NOMO-1 treated with DMSO at 0.1 percent for 48 hours (cell line): Measurements from ENCODE around the gene HEXIM2.
"Not testable (repeated sequence)": the region's sequence is repeated elsewhere in the genome, so short reads cannot be mapped to it uniquely, and the experiment has no call there.

Experiments used
- DNase-seq: peaks from one replicate; lab custom pipeline; 2025; ENCODE audit not compliant: unreplicated experiment; lab: John Stamatoyannopoulos, UW

The HEXIM2 gene

GRCh38 chr17:45161288-45162024 lies at the start of gene HEXIM2:
HEXIM2 (plus strand) TSS chr17:45161875; CDS start chr17:45162794, 919 bp downstream.
- DNase-seq, result peak; percentile 99

GRCh38 chr17:45112559-45113423 lies 48.9 kb upstream of the HEXIM2 start:
- no peak for DNase-seq

GRCh38 chr17:45113424-45113754 lies 48.3 kb upstream of the HEXIM2 start:
- no peak for DNase-seq

DNA sequence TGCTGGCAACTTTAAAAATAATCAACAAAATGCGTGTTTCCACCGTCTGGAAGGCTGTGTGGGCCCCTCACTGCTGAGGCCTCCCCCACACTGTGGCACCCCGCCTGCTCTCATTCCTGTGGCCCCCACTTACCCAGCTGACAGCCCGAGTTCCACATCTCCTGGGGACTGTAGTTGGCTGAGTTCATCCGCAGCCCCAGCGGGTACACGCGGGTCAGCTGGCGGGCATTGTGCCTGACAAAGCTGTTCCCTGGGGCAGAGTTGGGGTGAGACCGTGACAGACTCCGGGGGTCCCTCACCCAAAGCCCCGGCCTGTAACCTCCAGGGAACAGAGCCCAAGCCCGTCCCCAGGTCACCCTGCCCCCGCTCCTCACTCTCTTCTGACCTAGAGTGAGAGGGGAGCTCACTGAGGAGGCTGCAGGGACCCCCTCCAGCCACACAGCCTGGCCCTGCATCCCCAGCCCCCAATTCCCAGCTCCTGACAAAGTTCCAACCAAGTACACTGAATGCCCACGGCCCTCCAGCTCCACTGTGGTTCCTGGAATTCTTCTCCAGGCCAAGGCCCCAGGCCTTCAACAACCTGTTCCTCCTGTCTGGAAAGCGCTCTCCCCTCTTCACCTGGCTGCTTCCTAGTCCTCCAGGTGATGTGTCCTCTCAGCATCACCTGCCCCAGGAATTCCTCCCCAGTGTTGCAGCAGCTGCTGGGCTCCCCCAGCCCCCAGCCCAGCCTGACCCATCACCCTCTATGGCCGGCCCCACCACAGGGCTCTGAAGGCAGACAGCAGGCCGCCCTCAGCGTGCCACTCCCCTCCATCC lies 47.4 kb upstream of the HEXIM2 start:
- no peak for DNase-seq

DNA sequence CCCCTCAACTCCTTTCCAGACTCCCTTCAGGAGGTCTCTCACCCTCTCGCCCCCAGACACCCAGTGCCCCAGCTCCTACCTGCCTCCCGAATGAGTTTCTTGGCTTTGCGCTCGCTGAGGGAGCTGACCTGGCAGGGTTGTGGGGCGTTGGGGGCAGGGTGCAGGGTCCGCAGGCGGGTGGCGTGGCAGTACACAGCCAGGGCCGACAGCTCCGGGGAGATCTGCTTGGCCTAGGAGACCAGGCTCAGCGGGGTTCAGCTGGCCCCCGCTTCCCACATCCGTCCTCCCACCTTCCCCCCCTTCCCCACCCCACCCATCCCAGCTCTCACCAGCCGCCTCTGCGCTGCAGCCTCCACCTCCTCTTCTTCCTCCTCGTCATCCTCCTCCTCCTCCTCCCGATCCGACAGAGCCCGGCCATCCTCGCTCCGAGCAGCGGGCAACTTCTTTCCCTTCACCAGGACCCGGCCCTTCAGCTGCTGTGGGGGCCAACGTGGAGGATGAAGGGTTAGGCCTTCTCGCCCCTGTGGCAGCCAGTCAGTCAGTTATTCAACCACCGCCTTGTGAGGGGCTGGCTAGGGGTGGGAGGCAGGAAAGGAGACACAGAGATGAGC lies 46.6 kb upstream of the HEXIM2 start:
- no peak for DNase-seq

- DNase-seq, result no peak
Measured at GRCh38 chr17:45115871-45116270, 45.8 kb upstream of the HEXIM2 start.

GRCh38 chr17:45116434-45117016 lies 45.1 kb upstream of the HEXIM2 start:
- DNase-seq, result no peak

- DNase-seq, result no peak
Measured at GRCh38 chr17:45117334-45117733, 44.3 kb upstream of the HEXIM2 start.

DNA sequence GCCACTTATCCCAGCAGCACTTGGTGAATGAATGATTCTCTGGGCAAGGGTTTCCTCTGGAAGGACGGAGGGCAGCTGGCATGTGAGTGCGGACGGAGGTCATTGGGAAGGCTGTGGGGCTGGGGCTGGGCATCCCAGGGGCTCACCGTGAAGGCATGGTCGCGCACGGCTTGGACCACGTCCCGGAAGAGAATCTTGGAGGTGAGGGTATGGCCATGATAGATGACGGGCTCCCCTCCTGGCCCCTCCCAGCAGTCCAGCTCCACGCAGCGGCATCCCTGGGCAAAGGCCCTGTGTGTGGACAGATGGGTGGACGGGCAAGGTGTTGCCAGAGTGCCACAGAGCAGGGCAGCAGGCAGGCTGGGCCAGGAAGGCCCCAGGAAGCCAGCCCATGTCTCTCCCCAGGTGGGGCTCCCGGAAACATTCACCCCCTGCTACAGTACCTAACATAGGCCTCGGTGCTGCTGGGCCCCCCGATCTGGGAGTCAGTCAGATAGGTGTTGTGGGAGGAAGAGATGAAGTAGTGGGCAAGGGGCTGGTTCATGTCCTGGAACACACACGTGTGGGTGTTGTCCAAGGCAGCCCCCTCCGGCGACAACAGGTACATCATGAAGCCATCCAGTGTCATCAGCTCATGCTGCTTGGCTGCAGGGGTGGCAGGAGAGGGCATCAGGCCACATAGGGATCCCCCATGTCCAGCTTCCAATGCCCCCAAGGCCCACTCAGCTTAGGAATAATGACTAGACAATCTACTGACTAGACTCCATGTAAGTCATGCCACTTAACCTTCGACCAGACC lies 43.6 kb upstream of the HEXIM2 start:
- DNase-seq, result no peak

GRCh38 chr17:45118691-45119090 lies 43.0 kb upstream of the HEXIM2 start:
- DNase-seq, result no peak

- no peak for DNase-seq
Measured at GRCh38 chr17:45119964-45120363, 41.7 kb upstream of the HEXIM2 start.

DNA sequence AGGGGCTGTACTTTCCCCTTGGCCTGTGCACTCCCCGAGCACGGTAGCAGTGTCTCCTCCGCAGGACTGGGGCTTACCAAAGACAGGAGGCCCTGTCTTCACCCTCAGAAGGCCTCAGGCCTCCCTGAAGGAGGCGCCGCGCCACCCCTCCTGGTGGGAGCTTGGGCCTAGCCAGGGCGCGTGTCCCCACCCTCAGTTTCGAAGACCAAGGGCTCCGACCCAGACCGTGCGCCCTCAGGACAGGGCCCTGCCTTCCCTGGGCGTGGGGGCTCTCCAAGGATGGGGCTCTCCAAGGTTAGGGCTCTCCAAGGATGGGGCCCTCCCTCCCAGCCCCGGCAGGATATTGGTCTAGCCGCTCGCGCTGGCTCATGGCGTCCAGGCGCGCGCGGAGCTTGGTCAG lies 41.1 kb upstream of the HEXIM2 start:
- no peak for DNase-seq

- DNase-seq, result no peak
Measured at GRCh38 chr17:45121055-45121454, 40.6 kb upstream of the HEXIM2 start.

- DNase-seq, result no peak
Measured at GRCh38 chr17:45123076-45123770, 38.5 kb upstream of the HEXIM2 start.

DNA sequence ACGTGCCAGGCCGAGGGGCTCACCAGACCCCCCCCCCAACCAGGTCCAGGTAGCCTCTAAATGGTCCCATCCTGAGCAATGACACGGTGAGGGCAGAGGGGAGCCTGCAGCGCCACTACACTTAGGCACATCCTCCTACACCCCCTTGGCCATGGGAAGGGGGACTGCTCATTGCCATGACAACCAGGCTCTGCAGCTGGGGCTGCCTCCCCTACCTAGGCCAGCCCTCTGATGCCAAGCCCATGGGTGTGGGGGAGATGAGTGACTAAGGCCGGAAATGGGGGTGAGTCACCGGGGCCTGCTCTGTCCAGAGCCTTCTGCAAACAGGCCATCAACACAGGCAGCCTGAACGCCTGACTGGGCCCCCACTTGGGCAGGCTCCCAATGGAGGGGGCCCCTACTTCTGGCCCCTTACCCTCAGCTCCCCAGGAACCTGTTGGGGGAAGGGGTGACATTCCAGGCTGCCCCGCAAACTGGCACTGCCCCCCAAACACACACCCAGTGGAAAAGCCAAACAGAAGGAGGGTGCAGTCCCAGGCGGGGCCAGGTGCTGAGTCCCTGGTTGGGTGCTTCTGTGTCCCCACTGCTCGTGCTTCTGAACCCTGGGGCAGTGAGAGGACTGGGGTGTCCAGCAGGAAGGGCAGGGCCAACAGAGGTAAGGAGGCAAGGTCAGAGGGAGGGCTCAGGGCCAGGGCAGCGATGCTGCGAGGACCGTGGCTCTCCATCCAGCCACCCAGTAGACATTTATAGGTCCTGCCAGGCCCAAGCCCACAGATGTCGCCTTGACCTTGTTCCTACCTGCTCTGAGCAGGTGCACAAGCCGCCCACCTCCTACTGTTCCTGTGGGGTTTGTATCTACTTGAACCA lies 37.5 kb upstream of the HEXIM2 start:
- DNase-seq, result peak; percentile 90

DNA sequence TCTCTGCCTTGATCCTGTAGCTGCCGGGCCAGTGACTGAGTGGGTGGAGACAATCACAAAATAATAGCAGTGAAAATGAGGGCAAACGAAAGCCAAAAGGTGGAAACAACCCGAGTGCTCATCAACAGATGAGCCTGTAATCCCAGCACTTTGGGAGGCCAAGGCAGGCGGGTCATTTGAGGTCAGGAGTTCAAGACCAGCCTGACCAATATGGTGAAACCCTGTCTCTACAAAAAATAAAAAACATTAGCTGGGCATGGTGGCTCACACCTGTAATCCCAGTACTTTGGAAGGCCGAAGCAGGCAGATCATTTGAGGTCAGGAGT lies 36.9 kb upstream of the HEXIM2 start:
- not testable (repeated sequence) for DNase-seq

DNA sequence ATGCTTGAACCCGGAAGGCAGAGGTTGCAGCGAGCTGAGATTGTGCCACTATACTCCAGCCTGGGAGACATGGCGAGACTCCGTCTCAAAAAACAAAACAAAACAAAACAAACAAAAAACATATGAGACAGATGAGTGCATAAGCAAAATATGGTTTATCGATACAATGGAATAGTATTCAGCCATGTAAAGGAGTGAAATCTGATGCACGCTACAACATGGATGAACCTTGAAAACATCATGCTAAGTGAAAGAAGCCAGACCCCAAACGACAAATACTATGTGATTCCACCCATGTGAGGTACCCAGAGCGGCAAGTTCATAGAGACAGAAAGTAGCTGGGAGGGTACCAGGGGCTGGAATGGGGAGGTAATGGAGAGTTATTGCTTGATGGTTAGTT lies 36.2 kb upstream of the HEXIM2 start:
- no peak for DNase-seq

GRCh38 chr17:45127207-45127547 lies 34.5 kb upstream of the HEXIM2 start:
- no peak for DNase-seq
